MCF 10A (cell line): ENCODE measurements around the gene CACNA2D2. TPM values are rescaled to one million over a fixed set of nuclear protein-coding genes. Genes with fewer than 3 reads are reported as not detected.

Experiments used
- BruUV-seq: library from RNA; stranded (reverse); fragments of 400-500 nt; replicated peaks from 2 replicates; lab custom pipeline; 2021; lab: Mats Ljungman, UMichigan
- CTCF ChIA-PET: fragments of 300-600 bp; sonication (Branson Sonifier 250); formaldehyde crosslinking; extraction: SDS; loops from one replicate; lab custom pipeline; 2021; ENCODE audit warnings: antibody characterized with exemption, inconsistent platforms; lab: Yijun Ruan, JAX
- POLR2A ChIA-PET: fragments of 300-600, 350-650 bp; sonication (Branson Sonifier 250); formaldehyde crosslinking; extraction: SDS; loops from one replicate; lab custom pipeline; 2020; ENCODE audit warnings: antibody characterized with exemption, inconsistent platforms; lab: Yijun Ruan, JAX
- DNase-seq: peaks from one replicate; pipeline ENCODE4 v3.0.0-alpha.2; 2018; ENCODE audit not compliant: unreplicated experiment
- H3K27ac Mint-ChIP-seq: one replicate; pipeline ENCODE4 v1.8.0; 2022; ENCODE audit warnings: mild to moderate bottlenecking, low read depth, mixed read lengths; ENCODE audit not compliant: unreplicated experiment
- H3K27me3 Mint-ChIP-seq: one replicate; pipeline ENCODE4 v1.8.0; 2022; ENCODE audit warnings: mixed read lengths; ENCODE audit not compliant: insufficient read depth, unreplicated experiment
- H3K36me3 Mint-ChIP-seq: one replicate; pipeline ENCODE4 v1.8.0; 2022; ENCODE audit warnings: mild to moderate bottlenecking, moderate library complexity, mixed read lengths; ENCODE audit not compliant: insufficient read depth, unreplicated experiment
- H3K4me1 Mint-ChIP-seq: one replicate; pipeline ENCODE4 v1.8.0; 2022; ENCODE audit warnings: mixed read lengths; ENCODE audit not compliant: insufficient read depth, unreplicated experiment
- H3K4me3 Mint-ChIP-seq: one replicate; pipeline ENCODE4 v1.8.0; 2022; ENCODE audit warnings: mild to moderate bottlenecking, moderate library complexity, mixed read lengths; ENCODE audit not compliant: unreplicated experiment
- H3K9me3 Mint-ChIP-seq: one replicate; pipeline ENCODE4 v1.8.0; 2022; ENCODE audit warnings: mixed read lengths; ENCODE audit not compliant: unreplicated experiment
- intact Hi-C: fragments of 100-400 bp; cut with micrococcal nuclease; formaldehyde crosslinking; loops from 2 replicates; pipeline ENCODE4 v1.14.1; 2022
- total RNA-seq: library from RNA; stranded (reverse); gene quantifications from 2 replicates; pipeline ENCODE4 v1.2.3, GENCODE V29; 2022
- TF ChIP-seq, protein P1 (sequence below): fragments of 200-600 bp; IDR thresholded peaks from one replicate; pipeline ENCODE4 v1.8.0; 2022; ENCODE audit warnings: antibody characterized with exemption, mild to moderate bottlenecking; ENCODE audit not compliant: unreplicated experiment

Gene CACNA2D2
- total RNA-seq, 1 experiment from 2014 or later: not detected

DNA sequence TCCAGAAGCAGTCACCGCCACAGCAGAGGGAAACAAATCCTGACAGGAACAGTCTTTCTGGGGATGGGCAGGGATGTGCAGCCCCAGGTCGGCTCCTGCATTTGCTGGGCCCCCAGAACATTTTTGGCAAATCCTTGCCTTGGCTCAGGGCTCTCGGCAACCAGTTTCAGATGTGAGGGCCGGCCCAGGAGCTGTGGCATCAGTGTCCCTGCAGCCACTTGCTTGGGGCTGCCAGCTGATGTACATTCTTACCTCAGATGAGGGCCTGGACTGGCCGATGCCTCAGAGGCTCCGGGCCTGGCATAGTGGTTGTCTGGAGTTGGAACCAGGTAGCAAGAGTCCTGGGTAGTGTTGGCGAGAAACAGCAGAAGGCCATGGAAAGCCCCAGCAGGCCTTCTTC lies 148.6 kb downstream of the CACNA2D2 start:
- peaks cover 24% of the 10 kb centered on the region for H3K4me1 Mint-ChIP-seq
- TF ChIP-seq, protein P1, sequence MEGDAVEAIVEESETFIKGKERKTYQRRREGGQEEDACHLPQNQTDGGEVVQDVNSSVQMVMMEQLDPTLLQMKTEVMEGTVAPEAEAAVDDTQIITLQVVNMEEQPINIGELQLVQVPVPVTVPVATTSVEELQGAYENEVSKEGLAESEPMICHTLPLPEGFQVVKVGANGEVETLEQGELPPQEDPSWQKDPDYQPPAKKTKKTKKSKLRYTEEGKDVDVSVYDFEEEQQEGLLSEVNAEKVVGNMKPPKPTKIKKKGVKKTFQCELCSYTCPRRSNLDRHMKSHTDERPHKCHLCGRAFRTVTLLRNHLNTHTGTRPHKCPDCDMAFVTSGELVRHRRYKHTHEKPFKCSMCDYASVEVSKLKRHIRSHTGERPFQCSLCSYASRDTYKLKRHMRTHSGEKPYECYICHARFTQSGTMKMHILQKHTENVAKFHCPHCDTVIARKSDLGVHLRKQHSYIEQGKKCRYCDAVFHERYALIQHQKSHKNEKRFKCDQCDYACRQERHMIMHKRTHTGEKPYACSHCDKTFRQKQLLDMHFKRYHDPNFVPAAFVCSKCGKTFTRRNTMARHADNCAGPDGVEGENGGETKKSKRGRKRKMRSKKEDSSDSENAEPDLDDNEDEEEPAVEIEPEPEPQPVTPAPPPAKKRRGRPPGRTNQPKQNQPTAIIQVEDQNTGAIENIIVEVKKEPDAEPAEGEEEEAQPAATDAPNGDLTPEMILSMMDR: no peak

DNA sequence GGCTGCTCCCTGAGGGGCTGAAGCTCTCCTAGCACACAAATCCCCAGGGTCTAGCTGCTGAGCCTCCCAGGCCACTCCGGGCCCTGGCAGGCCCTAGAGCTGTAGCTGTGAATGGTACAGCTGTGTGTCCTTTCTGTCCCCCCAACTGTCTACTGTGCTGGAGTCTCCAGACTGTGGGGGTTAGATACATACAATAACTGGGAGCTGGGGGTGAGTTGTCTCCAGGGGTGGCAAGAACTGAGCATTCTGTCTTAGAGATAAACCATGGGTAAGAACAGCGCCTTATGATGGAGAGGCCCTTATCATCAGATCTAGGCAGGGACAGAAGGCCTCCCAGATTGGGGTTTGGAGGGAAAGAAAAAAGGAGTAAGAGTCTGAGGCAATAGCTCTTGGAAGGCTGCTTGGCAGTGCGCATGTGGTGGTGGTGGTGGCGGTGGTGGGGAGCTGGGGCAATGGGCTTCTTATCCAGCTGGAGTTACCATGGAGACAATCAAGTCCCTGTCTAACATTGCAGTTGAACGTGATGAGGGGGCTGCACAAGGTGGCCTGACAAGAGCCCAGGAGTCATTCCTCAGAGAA lies 149.2 kb downstream of the CACNA2D2 start:
- Mint-ChIP-seq H3K27ac (no peak overlapping the region), H3K9me3 (no peaks in the 10 kb centered on the region), H3K4me1 (peaks cover 25% of the 10 kb centered on the region), H3K27me3 (no peaks in the 10 kb centered on the region), H3K4me3 (no peak overlapping the region), H3K36me3 (peaks cover 43% of the 10 kb centered on the region)
- no TSS peak for BruUV-seq
- intact Hi-C loops: no loop called here
- TF ChIP-seq, protein P1: no peak
- POLR2A ChIA-PET: interaction anchor here (1.5 kb wide), 1 partner anchor 62 kb away, joined by 3 read pairs; the partner anchor contains the start of gene IFRD2
- DNase-seq: no peak
- CTCF ChIA-PET: interaction anchor here (0.5 to 1.4 kb wide), 7 partner anchors 9 to 1316 kb away, joined by 3 to 9 read pairs (median 3); partner anchors contain the start of genes HYAL2, HYAL3, NAA80 and ZMYND10

More for the DNA sequence above, 148.6 kb downstream of the CACNA2D2 start:
- no peak overlapping the region for H3K27ac Mint-ChIP-seq
- H3K36me3 Mint-ChIP-seq: peaks cover 41% of the 10 kb centered on the region
- no peak for DNase-seq
- no peaks in the 10 kb centered on the region for H3K27me3 Mint-ChIP-seq
- no peaks in the 10 kb centered on the region for H3K9me3 Mint-ChIP-seq
- intact Hi-C loops: no loop called here
- H3K4me3 Mint-ChIP-seq: no peak overlapping the region
- ChIA-PET CTCF (interaction anchor here (0.5 to 0.8 kb wide), 2 partner anchors 10 to 1085 kb away, joined by 3 to 9 read pairs; partner anchors contain the start of gene ZMYND10), POLR2A (interaction anchor here (0.6 to 1.5 kb wide), 3 partner anchors 63 to 209 kb away, joined by 3 read pairs; partner anchors contain the start of gene IFRD2)
- BruUV-seq: no TSS peak

DNA sequence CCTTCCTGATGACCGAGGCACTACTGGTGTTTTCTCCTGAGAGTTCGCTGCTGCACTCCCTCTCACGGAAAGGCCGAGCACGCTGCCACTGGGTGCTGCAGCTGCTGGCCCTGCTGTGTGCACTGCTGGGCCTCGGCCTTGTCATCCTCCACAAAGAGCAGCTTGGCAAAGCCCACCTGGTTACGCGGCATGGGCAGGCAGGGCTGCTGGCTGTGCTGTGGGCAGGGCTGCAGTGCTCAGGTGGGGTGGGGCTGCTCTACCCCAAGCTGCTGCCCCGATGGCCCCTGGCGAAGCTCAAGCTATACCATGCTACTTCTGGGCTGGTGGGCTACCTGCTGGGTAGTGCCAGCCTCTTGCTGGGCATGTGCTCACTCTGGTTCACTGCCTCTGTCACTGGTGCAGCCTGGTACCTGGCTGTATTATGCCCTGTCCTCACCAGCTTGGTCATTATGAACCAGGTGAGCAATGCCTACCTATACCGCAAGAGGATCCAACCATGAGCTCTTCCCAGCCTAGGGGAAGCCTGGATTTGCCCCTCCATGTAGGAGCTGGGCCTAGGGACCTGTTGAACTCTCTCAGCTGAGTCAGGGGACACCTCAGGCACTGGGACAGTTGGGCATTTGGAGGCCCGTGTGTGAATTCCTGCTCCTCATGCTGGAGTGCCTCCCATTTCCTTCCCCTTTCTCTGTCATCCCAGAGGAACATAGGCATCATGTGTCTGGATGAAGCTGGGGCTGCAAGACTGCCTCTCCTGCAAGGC lies 150.0 kb downstream of the CACNA2D2 start:
- no peak overlapping the region for H3K27ac Mint-ChIP-seq
- POLR2A ChIA-PET: interaction anchor here (1.7 to 3.6 kb wide), 2 partner anchors 17 to 25 kb away, joined by 14 read pairs; partner anchors contain the start of gene TUSC2
- no peaks in the 10 kb centered on the region for H3K27me3 Mint-ChIP-seq
- H3K4me1 Mint-ChIP-seq: peaks cover 25% of the 10 kb centered on the region
- peak overlapping the region; percentile 28 for H3K4me3 Mint-ChIP-seq
- peaks cover 46% of the 10 kb centered on the region for H3K36me3 Mint-ChIP-seq
- TF ChIP-seq, protein P1: no peak
- CTCF ChIA-PET: interaction anchor here (0.6 to 1.5 kb wide), 10 partner anchors 15 to 1316 kb away, joined by 3 to 15 read pairs (median 3); partner anchors contain the start of genes HYAL2, HYAL3 and NAA80
- no peaks in the 10 kb centered on the region for H3K9me3 Mint-ChIP-seq
- intact Hi-C loops: no loop called here
- no peak for DNase-seq
- BruUV-seq: no TSS peak

DNA sequence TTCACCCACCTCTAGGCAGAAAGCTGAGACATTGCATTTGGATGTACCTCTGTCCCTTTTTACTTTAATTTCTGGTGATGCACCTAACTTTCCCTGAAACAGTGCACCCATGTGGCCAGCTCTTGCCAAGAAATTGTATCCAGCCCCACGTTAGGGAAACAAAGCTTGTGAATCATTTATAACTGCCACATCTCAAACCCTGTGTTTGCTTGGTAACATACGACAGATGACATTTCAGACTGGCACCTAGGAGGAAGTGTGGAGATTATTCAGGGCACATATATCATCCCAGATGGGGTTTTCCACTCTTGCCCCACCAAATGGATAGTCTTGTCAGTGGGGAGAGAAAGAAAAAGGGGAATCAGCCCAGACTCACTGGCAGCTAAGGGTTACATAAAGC lies 150.7 kb downstream of the CACNA2D2 start:
- TF ChIP-seq, protein P1: peak; percentile 19
- no peak for DNase-seq
- peaks cover 25% of the 10 kb centered on the region for H3K4me1 Mint-ChIP-seq
- ChIA-PET CTCF (interaction anchor here (0.6 to 1.5 kb wide), 6 partner anchors 15 to 1149 kb away, joined by 3 to 15 read pairs (median 4); no protein-coding TSS in a partner anchor), POLR2A (interaction anchor here (1.7 to 3.6 kb wide), 2 partner anchors 16 to 24 kb away, joined by 14 read pairs; partner anchors contain the start of gene TUSC2)
- H3K27ac Mint-ChIP-seq: no peak overlapping the region
- peaks cover 52% of the 10 kb centered on the region for H3K36me3 Mint-ChIP-seq
- H3K27me3 Mint-ChIP-seq: no peaks in the 10 kb centered on the region
- H3K9me3 Mint-ChIP-seq: no peaks in the 10 kb centered on the region
- BruUV-seq: no TSS peak
- intact Hi-C loops: no loop called here
- peak overlapping the region; percentile 28 for H3K4me3 Mint-ChIP-seq
